NCI-H2107 treated with DMSO at 0.1 percent for 48 hours (cell line): ENCODE data around the gene ISCU.
A peak's percentile ranks its signal among the peaks of the same experiment; 100 is the strongest.
"Not testable (repeated sequence)": the region's sequence is repeated elsewhere in the genome, so short reads cannot be mapped to it uniquely, and the experiment has no call there.

Source experiments
- DNase-seq: peaks from one replicate; lab custom pipeline; 2025; ENCODE audit not compliant: unreplicated experiment; lab: John Stamatoyannopoulos, UW

ISCU gene

GRCh38 chr12:108542320-108542719 lies 20.1 kb upstream of the ISCU start:
- DNase-seq, result no peak

- DNase-seq, result no peak
Measured at GRCh38 chr12:108543652-108544051, 18.7 kb upstream of the ISCU start.

- DNase-seq, result no peak
Measured at GRCh38 chr12:108547686-108548085, 14.7 kb upstream of the ISCU start.

- no peak for DNase-seq
Measured at GRCh38 chr12:108548954-108549521, 13.4 kb upstream of the ISCU start.

- DNase-seq, result no peak
Measured at GRCh38 chr12:108551535-108551934, 10.9 kb upstream of the ISCU start.

GRCh38 chr12:108553799-108554198 lies 8.6 kb upstream of the ISCU start:
- no peak for DNase-seq

GRCh38 chr12:108555383-108555782 lies 7.0 kb upstream of the ISCU start:
- DNase-seq, result not testable (repeated sequence)

- DNase-seq, result no peak
Measured at GRCh38 chr12:108559007-108559655, 3.3 kb upstream of the ISCU start.

- DNase-seq, result no peak
Measured at GRCh38 chr12:108559748-108560147, 2.6 kb upstream of the ISCU start.

- peak; percentile 7 for DNase-seq
Measured at GRCh38 chr12:108560321-108560721, 2.1 kb upstream of the ISCU start.

- peak; percentile 96 for DNase-seq
Measured at GRCh38 chr12:108560752-108561719, 1.4 kb upstream of the ISCU start, which contains the start of gene SART3. Gene SART3 (minus strand): TSS chr12:108561173. CDS start chr12:108561154, 19 bp downstream.

GRCh38 chr12:108561852-108562347 lies 496 bp upstream of the ISCU start:
- DNase-seq, result peak; percentile 71

GRCh38 chr12:108563136-108563803 lies 874 bp downstream of the ISCU start:
- peak; percentile 63 for DNase-seq

GRCh38 chr12:108563804-108564151 lies 1.4 kb downstream of the ISCU start:
- DNase-seq, result no peak

GRCh38 chr12:108564724-108565123 lies 2.3 kb downstream of the ISCU start:
- no peak for DNase-seq

GRCh38 chr12:108565146-108565545 lies 2.8 kb downstream of the ISCU start:
- no peak for DNase-seq

- peak; percentile 93 for DNase-seq
Measured at GRCh38 chr12:108565976-108566375, 3.6 kb downstream of the ISCU start.

- no peak for DNase-seq
Measured at GRCh38 chr12:108566452-108566851, 4.1 kb downstream of the ISCU start.

- DNase-seq, result peak; percentile 16
Measured at GRCh38 chr12:108567406-108568337, 5.3 kb downstream of the ISCU start.
